Bronchial epithelial cell (primary cell): ENCODE data around the gene GPR107. TPM values are rescaled to one million over a fixed set of nuclear protein-coding genes. Genes with fewer than 3 reads are reported as not detected.
A peak's percentile ranks its signal among the peaks of the same experiment; 100 is the strongest.

Source experiments
- DNase-seq: peaks from one replicate; pipeline ENCODE4 v3.0.0-alpha.2; 2010; ENCODE audit warnings: low read depth
- FAIRE-seq: peaks from 2 replicates; lab custom pipeline; 2011; peaks lifted over from hg19 to GRCh38; lab: Jason Lieb, UNC
- H3K27me3 ChIP-seq: 2 replicates; pipeline ENCODE4 v1.5.1; 2011; ENCODE audit warnings: low read length; ENCODE audit not compliant: control insufficient read depth, insufficient read depth
- H3K36me3 ChIP-seq: 2 replicates; pipeline ENCODE4 v1.5.1; 2011; ENCODE audit warnings: low read length; ENCODE audit not compliant: control insufficient read depth, insufficient read depth
- H3K4me3 ChIP-seq: 2 replicates; pipeline ENCODE4 v1.5.1; 2011; ENCODE audit warnings: mild to moderate bottlenecking, low read depth, low read length, control low read depth
- CTCF ChIP-seq: IDR thresholded peaks from 2 replicates; pipeline ENCODE4 v1.5.1; 2011; ENCODE audit warnings: mild to moderate bottlenecking, moderate library complexity, low read length, control low read depth, inconsistent platforms; ENCODE audit not compliant: insufficient read depth, severe bottlenecking
- total RNA-seq: library from RNA; depleted of rRNA; stranded (reverse); fragments of >200 nt; gene quantifications from 2 replicates; pipeline ENCODE4 v1.2.1, GENCODE V29; 2014

GPR107 gene
- total RNA-seq, 1 donor from 2014 or later, result 21.6 TPM

GRCh38 chr9:130124085-130124860, 70.6 kb downstream of the GPR107 start:
- Histone ChIP-seq H3K27me3 (no peaks in the 10 kb centered on the region), H3K4me3 (no peak overlapping the region), H3K36me3 (peaks cover 16% of the 10 kb centered on the region)
- FAIRE-seq (no peak), DNase-seq (no peak)
- no peak for TF ChIP-seq CTCF

- H3K27me3 ChIP-seq, result no peaks in the 10 kb centered on the region
Measured at GRCh38 chr9:130126721-130127433, 73.2 kb downstream of the GPR107 start.

GRCh38 chr9:130128251-130128650, 74.5 kb downstream of the GPR107 start:
- no peak for TF ChIP-seq CTCF
- FAIRE-seq (no peak), DNase-seq (no peak)
- Histone ChIP-seq H3K4me3 (no peak overlapping the region), H3K27me3 (no peaks in the 10 kb centered on the region), H3K36me3 (peaks cover 10% of the 10 kb centered on the region)

More at GRCh38 chr9:130126721-130127433, 73.2 kb downstream of the GPR107 start:
- no peak for FAIRE-seq
- TF ChIP-seq CTCF, result no peak
- no peak overlapping the region for H3K4me3 ChIP-seq
- DNase-seq, result peak; percentile 36
- H3K36me3 ChIP-seq, result peaks cover 14% of the 10 kb centered on the region

- H3K27me3 ChIP-seq, result no peaks in the 10 kb centered on the region
- H3K4me3 ChIP-seq, result no peak overlapping the region
- FAIRE-seq (no peak), DNase-seq (no peak)
- TF ChIP-seq CTCF, result no peak
- H3K36me3 ChIP-seq, result peaks cover 10% of the 10 kb centered on the region
Measured at GRCh38 chr9:130128733-130129431, 75.2 kb downstream of the GPR107 start.

GRCh38 chr9:130129432-130130061, 75.8 kb downstream of the GPR107 start:
- no peak for DNase-seq
- Histone ChIP-seq H3K27me3 (no peaks in the 10 kb centered on the region), H3K4me3 (no peak overlapping the region), H3K36me3 (peaks cover 10% of the 10 kb centered on the region)
- no peak for FAIRE-seq
- TF ChIP-seq CTCF, result no peak
